GM20000 (cell line): Measurements from ENCODE around the gene ITPA.

Experiments used
- DNase-seq: peaks from one replicate; pipeline ENCODE4 v3.0.0; 2012; ENCODE audit warnings: low spot score
- TF ChIP-seq, protein P1 (sequence below): IDR thresholded peaks from 2 replicates; pipeline ENCODE4 v1.5.1; 2012; ENCODE audit warnings: mild to moderate bottlenecking, control low read depth; ENCODE audit errors: extremely low read depth, missing control alignments

Gene ITPA

DNA sequence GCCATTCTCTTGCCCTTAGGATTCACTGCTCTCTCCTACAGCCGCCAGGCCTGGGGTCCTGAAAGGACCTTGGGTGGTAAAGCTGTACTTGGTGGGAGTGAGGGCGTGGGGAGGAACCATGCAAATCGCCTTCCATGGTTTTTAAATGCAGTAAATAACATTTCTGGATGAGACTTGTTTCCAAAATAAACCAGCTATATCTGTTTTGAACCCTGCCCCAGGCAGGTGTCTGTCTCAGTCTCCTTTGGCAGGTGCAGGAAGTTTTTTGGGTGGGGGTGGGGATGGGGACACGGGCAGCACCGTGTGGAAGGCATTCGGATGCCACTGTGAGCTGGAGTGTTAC is 14.3 kb downstream of the ITPA start:
- DNase-seq = no peak
- TF ChIP-seq, protein P1, sequence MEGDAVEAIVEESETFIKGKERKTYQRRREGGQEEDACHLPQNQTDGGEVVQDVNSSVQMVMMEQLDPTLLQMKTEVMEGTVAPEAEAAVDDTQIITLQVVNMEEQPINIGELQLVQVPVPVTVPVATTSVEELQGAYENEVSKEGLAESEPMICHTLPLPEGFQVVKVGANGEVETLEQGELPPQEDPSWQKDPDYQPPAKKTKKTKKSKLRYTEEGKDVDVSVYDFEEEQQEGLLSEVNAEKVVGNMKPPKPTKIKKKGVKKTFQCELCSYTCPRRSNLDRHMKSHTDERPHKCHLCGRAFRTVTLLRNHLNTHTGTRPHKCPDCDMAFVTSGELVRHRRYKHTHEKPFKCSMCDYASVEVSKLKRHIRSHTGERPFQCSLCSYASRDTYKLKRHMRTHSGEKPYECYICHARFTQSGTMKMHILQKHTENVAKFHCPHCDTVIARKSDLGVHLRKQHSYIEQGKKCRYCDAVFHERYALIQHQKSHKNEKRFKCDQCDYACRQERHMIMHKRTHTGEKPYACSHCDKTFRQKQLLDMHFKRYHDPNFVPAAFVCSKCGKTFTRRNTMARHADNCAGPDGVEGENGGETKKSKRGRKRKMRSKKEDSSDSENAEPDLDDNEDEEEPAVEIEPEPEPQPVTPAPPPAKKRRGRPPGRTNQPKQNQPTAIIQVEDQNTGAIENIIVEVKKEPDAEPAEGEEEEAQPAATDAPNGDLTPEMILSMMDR = no peak

DNA sequence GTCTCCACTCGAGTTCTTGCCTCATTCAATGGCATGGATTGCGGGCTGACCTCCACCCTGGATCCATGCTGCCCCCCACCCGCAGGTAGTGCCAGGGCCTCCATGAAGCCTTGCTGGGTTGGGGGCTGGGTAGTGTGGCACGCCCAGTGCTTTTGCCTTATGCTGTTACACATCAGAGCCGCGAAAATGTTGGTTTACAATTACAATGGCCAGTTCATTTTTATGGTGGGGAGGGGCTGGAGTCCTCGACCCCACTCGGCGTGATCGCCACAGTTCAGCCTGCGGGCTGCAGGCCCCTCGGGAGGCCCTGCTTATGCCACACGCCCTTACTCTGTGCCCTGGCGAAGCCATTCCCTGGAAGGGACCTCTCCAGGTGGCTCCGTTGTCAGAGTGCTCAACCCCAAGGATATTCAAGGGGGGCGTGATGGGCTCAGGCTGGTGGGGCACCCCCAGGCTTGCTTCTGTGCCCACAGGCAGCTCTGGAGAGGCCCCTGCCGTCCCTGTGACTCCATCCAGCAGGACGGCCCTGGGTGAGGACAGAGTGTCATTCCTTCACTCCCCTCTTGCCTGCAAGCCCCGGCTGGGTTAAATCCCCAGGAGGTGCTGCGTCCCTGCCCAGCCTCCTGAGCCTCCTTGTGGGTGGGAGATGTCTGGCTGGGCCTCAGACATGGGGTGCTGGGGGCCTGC is 14.8 kb downstream of the ITPA start:
- TF ChIP-seq, protein P1 = no peak
- no peak for DNase-seq

DNA sequence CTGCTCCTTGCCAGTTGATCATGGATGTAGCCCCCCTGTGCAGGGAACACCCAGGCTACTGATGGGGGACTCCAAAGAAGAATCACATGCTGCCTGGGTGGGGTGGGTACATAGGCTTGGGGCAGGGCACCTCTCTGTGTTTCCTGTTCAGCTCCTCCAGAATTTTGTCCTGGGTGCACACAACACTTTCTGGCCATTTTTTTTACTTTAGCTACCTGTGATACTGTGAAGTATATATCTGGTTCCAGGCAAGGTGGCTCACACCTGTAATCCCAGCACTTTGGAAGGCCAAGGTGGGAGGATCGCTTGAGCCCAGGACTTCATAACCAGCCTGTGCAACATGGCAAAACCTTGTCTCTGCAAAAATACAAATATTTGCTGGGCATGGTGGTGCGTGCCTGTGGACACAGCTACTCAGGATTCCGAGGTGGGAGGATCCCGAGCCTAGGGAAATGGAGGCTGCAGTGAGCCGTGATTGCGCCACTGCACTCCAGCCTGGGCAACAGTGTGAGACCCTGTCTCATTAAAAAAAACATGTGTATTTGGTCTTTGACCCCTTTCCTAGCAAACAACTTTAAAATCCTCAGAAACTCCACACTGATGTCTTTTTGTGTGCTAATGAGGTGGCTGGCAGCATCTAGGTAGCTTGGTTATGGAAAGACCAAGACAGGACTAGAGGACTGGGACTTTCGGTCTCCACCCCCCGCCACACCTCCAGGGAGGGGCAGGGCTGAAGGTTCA is 15.6 kb downstream of the ITPA start:
- TF ChIP-seq, protein P1 = no peak
- DNase-seq = no peak

DNA sequence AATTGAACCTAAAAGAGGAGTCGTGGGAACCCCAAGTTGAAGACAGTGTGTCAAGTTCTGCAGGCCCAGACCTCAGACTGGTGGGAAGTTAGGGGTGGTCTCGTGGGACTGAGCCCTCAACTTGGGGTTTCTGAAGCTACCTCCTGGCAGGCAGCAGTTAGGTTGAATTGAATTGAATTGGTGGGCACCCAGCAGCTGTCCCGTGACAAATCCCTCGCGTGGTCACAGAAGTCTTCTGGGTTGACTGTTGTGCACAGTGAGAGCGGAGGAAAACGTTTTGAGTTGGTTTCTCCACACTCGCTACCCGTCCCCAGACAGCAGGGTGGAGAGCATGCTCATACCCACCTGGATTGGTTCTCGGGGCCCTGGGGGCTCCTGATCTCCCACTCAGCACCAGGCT is 16.8 kb downstream of the ITPA start:
- TF ChIP-seq, protein P1 = no peak
- DNase-seq = no peak

DNA sequence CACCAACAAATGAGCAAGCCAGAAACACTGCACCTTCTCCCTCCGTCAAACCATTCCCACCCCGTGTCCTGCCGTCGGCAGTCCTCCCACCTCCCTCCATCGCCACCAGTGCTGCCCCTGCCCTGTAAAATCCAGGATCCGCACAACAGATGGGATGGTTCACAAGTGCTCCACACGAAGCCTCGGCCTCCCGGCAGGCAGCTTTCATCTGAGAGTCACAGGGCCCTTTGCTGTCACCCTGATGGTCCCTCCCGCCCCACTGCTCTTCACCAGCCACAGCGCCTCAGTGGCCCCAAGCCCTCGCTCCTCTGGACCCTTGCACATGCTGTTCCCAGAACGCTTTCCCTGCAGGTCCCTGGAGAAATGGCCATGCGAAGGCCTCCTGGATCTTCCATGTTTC is 17.6 kb downstream of the ITPA start:
- no peak for DNase-seq
- TF ChIP-seq, protein P1 = no peak

DNA sequence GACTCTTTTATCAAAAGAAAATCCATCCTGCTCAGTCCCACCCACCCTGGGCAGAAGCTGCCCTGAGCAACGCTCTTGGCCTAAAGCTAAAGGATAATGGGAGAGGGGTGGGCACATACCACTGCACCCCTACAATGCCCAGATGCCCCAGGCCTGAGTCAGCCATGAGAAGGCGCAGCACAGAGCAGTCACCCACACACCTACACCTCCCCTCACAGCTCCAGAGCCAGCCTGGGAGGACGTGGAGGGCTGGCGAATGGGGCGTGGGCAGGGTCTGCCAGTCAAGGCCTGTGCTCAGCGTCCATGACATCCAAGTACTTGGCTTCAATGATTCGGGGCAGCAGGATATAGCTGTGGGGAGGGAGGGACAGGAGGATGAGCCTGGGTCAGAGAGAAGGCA is 18.2 kb downstream of the ITPA start:
- TF ChIP-seq, protein P1 = no peak
- no peak for DNase-seq

DNA sequence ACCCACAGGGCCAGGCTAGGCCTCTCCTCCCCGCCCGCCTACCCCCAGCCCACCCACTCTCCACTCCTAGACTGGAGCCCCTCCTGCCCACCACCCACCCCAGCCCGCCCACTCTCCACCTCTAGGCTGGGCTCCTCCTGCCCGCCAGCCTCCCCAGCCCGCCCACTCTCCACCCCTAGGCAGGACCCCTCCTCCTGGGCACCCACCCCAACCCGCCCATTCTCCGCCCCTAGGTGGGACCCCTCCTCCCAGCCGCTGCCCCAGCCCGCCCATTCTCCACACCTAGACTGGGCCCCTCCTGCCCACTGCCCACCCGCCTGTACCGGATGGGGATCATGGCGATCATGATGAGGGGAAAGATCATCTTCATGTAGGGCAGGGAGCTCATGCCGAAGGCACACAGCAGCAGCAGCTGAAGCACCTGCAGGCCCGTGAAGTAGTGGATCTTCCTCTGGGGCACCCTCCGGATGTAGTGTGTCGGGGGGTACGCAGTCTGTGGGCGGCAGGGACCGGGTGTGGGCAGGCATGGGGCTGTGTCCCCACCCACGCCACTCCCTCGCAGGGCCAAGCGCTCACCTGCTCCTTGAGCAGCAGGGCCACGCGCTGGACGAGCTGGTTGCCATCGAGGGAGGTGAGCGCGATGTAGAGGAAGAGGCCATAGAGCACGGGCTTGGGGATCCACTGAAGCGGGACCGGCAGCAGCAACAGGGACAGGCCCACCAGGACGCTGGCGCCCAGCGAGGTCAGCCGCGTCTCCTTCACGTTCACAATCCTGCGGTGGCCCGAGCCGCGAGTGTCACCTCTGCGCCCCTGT is 18.8 kb downstream of the ITPA start:
- TF ChIP-seq, protein P1 = no peak
- DNase-seq = no peak
